UCSD-AML1 (cell line): ENCODE measurements around the gene KCNMA1.
"Not testable (repeated sequence)": the region's sequence is repeated elsewhere in the genome, so short reads cannot be mapped to it uniquely, and the experiment has no call there.

ENCODE experiments used
- DNase-seq: peaks from one replicate; lab custom pipeline; 2025; ENCODE audit not compliant: unreplicated experiment; lab: John Stamatoyannopoulos, UW

Gene KCNMA1

GRCh38 chr10:77637532-77638320 is at the start of gene KCNMA1:
Gene KCNMA1 (minus strand): TSS chr10:77637808.
- DNase-seq = no peak

- no peak for DNase-seq
Measured at GRCh38 chr10:77686650-77687417, 49.2 kb upstream of the KCNMA1 start.

GRCh38 chr10:77686096-77686495 is 48.5 kb upstream of the KCNMA1 start:
- no peak for DNase-seq

DNA sequence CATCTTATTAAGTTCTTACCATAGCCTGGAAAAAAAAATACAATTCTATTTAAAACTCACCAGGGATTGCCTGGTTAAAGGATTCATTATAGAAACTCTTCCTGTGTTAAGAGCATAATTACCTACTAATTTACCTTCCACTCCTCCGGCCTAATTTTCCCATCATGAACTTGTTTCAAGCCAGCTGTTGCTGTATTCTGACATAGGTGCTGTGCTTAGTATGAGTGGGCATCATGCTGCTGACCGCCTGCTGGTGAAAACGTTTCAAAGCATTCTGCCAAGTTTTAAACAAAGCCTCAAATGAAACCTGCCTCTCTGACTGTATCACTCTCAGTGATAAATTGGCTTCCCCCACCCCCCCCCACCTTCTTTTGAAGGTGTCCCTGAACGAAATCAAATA is 47.8 kb upstream of the KCNMA1 start:
- DNase-seq = no peak

DNA sequence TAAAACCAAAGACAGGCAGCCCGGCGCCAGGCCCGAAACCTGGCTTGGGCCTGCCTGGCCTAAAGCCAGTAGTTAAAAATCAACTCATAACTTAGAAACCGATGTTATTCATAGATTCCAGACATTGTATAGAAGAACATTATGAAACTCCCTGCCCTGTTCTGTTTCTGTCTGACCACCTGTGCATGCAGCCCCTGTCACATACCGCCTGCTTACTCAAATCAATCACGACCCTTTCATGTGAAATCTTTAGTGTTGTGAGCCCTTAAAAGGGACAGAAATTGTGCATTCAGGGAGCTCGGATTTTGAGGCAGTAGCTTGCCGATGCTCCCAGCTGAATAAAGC is 45.5 kb upstream of the KCNMA1 start:
- not testable (repeated sequence) for DNase-seq

GRCh38 chr10:77682393-77683087 is 44.9 kb upstream of the KCNMA1 start:
- no peak for DNase-seq

DNA sequence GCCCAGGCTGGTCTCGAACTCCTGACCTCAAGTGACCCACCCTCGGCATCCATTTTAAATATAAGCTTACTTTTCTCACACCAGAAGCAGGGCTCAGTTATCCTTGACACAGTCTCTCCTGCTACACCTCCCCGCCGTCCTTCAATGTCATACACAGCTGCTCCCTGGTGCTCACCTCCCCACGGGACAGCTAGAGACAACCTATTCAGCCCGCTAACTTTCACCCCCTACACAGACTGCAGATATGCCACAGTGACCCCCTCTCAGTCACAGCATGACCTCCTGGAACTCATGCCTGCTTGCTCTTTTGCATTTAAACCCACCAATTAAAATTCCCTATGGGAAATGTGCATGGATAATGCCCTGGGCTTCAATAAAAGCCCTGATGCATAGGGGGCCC is 44.2 kb upstream of the KCNMA1 start:
- no peak for DNase-seq

GRCh38 chr10:77680811-77681210 is 43.2 kb upstream of the KCNMA1 start:
- DNase-seq = no peak

DNA sequence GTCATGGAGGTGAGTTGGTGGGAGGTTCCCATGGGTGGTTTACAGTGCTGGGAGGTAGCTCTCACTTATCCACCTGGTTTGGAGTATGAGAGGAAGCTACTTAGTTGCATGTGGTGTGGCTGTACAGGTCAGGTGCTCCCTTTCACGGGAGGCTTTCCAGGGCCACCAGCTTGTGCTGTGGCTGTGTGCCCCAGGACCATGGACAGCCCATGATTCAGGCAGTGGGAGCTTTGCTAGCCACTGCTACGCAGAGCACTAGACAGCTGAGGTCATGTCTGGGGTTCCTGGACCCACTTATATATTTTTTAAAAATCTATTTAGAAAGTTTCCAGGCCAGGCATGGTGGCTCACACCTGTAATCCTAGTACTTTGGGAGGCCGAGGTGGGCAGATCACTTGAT is 42.5 kb upstream of the KCNMA1 start:
- no peak for DNase-seq

GRCh38 chr10:77679217-77679616 is 41.6 kb upstream of the KCNMA1 start:
- no peak for DNase-seq

- DNase-seq = no peak
Measured at GRCh38 chr10:77678146-77678545, 40.5 kb upstream of the KCNMA1 start.

- DNase-seq = no peak
Measured at GRCh38 chr10:77675347-77675746, 37.7 kb upstream of the KCNMA1 start.

DNA sequence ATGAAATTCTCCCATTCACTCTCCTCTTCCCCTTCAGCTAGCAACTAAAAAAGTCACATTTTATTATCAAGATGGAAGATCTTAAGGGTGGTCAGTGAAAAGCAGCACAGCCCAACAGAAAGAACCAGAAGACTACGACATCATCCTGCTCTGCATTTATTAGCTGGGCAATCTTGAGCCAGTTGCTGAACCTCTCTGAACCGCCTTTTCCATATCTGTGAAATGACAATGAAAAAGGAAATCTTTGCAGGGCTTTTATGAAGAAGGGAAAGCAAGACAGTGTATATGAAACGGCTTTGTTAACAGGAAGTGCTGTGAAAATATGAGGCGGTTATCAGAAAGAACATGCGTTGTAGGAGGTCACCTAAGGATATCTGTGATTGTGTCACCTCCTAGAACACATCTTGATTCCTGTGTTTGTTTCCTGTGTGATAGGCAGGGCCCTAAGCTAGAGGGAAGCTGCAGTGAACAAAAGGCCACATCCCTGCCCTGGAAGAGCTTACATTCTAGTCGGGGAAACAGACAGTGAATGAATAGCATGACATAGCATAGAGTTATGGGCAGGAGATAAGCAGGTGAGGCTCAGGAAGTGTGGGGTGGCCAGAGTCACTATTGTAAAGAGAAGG is 36.0 kb upstream of the KCNMA1 start:
- no peak for DNase-seq

- DNase-seq = no peak
Measured at GRCh38 chr10:77673101-77673500, 35.5 kb upstream of the KCNMA1 start.

- no peak for DNase-seq
Measured at GRCh38 chr10:77671594-77672252, 34.1 kb upstream of the KCNMA1 start.

GRCh38 chr10:77670817-77671443 is 33.3 kb upstream of the KCNMA1 start:
- no peak for DNase-seq

DNA sequence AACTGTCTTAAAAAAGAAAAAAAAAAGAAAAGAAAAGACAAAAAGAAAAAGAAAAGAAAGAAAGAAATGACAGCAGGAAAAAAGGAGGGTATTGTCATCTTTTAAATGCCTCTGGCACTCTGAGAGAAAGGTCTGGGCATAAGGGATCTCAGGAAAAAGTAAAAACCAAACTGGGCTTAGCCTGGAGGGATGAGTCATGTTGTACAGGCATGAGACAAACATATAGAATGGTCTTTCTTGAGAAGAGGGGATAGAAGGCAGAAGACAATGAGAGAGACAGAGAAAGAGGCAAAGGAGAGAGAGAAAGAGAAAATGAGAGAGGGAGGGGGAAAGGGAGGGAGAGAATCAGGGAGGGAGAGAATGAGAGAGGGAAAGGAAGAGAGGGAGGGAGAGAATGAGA is 32.3 kb upstream of the KCNMA1 start:
- no peak for DNase-seq

- no peak for DNase-seq
Measured at GRCh38 chr10:77667426-77668324, 30.1 kb upstream of the KCNMA1 start.

GRCh38 chr10:77666821-77667220 is 29.2 kb upstream of the KCNMA1 start:
- no peak for DNase-seq
